ENCODE measurements around the gene STAG3.
"Not testable (repeated sequence)": the region's sequence is repeated elsewhere in the genome, so short reads cannot be mapped to it uniquely, and the experiment has no call there.

STAG3 gene

GRCh38 chr7:100142461-100142860 lies 35.3 kb upstream of the STAG3 start:
- Histone ChIP-seq H3K9ac (no peak overlapping the region), H3K27ac (no peak overlapping the region), H3K9me3 (ENCODE audit: control insufficient read depth, low read length) (no peaks in the 10 kb centered on the region)

GRCh38 chr7:100146350-100146749 lies 31.4 kb upstream of the STAG3 start:
- not testable (repeated sequence) for H3K27me3 ChIP-seq (ENCODE audit: control insufficient read depth, insufficient read depth, low read length); H3K4me3 ChIP-seq (ENCODE audit: low read depth, low read length); H2AFZ ChIP-seq; H3K36me3 ChIP-seq (ENCODE audit: control insufficient read depth, insufficient read depth, low read length); H3K9me3 ChIP-seq (ENCODE audit: control insufficient read depth, low read length); H3K9ac ChIP-seq; H3K27ac ChIP-seq; H3K4me2 ChIP-seq (ENCODE audit: low read length); H3K4me1 ChIP-seq; H3K79me2 ChIP-seq

More at GRCh38 chr7:100142461-100142860, 35.3 kb upstream of the STAG3 start:
- Histone ChIP-seq H3K4me1 (no peaks in the 10 kb centered on the region), H3K4me2 (ENCODE audit: low read length) (no peak overlapping the region), H2AFZ (no peak overlapping the region), H3K36me3 (ENCODE audit: control insufficient read depth, insufficient read depth, low read length) (no peaks in the 10 kb centered on the region), H3K27me3 (ENCODE audit: control insufficient read depth, insufficient read depth, low read length) (no peaks in the 10 kb centered on the region), H3K4me3 (ENCODE audit: low read depth, low read length) (no peak overlapping the region), H3K79me2 (no peaks in the 10 kb centered on the region)
- no peak for TF ChIP-seq CTCF (IDR thresholded peaks at IDR 0.05)

- Histone ChIP-seq H2AFZ (no peak overlapping the region), H3K4me2 (ENCODE audit: low read length) (no peak overlapping the region), H3K79me2 (peaks cover 6% of the 10 kb centered on the region), H3K36me3 (ENCODE audit: control insufficient read depth, insufficient read depth, low read length) (no peaks in the 10 kb centered on the region), H3K27ac (no peak overlapping the region), H3K27me3 (ENCODE audit: control insufficient read depth, insufficient read depth, low read length) (no peaks in the 10 kb centered on the region), H3K9ac (no peak overlapping the region), H3K9me3 (ENCODE audit: control insufficient read depth, low read length) (no peaks in the 10 kb centered on the region), H3K4me1 (peaks cover 2% of the 10 kb centered on the region), H3K4me3 (ENCODE audit: low read depth, low read length) (no peak overlapping the region)
- TF ChIP-seq CTCF (IDR thresholded peaks at IDR 0.05): no peak
Measured at GRCh38 chr7:100147278-100147677, 30.4 kb upstream of the STAG3 start.

- no peak for TF ChIP-seq CTCF (IDR thresholded peaks at IDR 0.05)
- H3K4me1 ChIP-seq: peaks cover 2% of the 10 kb centered on the region
Measured at GRCh38 chr7:100148225-100148558, 29.5 kb upstream of the STAG3 start.

GRCh38 chr7:100148559-100149328 lies 29.0 kb upstream of the STAG3 start, which contains the start of gene LAMTOR4:
TSS of gene LAMTOR4 (plus strand) at chr7:100148918. CDS start at chr7:100148973, 55 bp downstream.
- Histone ChIP-seq H3K4me2 (ENCODE audit: low read length) (peak within 1 kb of the TSS; percentile 97), H3K79me2 (peaks cover 6% of the 10 kb centered on the region), H2AFZ (peak within 1 kb of the TSS; percentile 78), H3K27me3 (ENCODE audit: control insufficient read depth, insufficient read depth, low read length) (no peaks in the 10 kb centered on the region), H3K9ac (peak within 1 kb of the TSS; percentile 75), H3K36me3 (ENCODE audit: control insufficient read depth, insufficient read depth, low read length) (no peaks in the 10 kb centered on the region), H3K4me1 (peaks cover 2% of the 10 kb centered on the region), H3K4me3 (ENCODE audit: low read depth, low read length) (peak within 1 kb of the TSS; percentile 97), H3K9me3 (ENCODE audit: control insufficient read depth, low read length) (no peaks in the 10 kb centered on the region), H3K27ac (peak within 1 kb of the TSS; percentile 83)
- TF ChIP-seq CTCF (IDR thresholded peaks at IDR 0.05): no peak

More at GRCh38 chr7:100148225-100148558, 29.5 kb upstream of the STAG3 start:
- H3K36me3 ChIP-seq (ENCODE audit: control insufficient read depth, insufficient read depth, low read length): no peaks in the 10 kb centered on the region
- peak overlapping the region; percentile 69 for H3K4me2 ChIP-seq (ENCODE audit: low read length)
- H3K27me3 ChIP-seq (ENCODE audit: control insufficient read depth, insufficient read depth, low read length): no peaks in the 10 kb centered on the region
- H2AFZ ChIP-seq: peak overlapping the region; percentile 78
- H3K9ac ChIP-seq: no peak overlapping the region
- peak overlapping the region; percentile 97 for H3K4me3 ChIP-seq (ENCODE audit: low read depth, low read length)
- peak overlapping the region; percentile 83 for H3K27ac ChIP-seq
- peaks cover 6% of the 10 kb centered on the region for H3K79me2 ChIP-seq
- no peaks in the 10 kb centered on the region for H3K9me3 ChIP-seq (ENCODE audit: control insufficient read depth, low read length)

Data from parathyroid adenoma (tissue), 2 donors.